ENCODE data around the gene CDH26. TPM values are rescaled to one million over a fixed set of nuclear protein-coding genes. Genes with fewer than 3 reads are reported as not detected.
"Not testable (repeated sequence)": the region's sequence is repeated elsewhere in the genome, so short reads cannot be mapped to it uniquely, and the experiment has no call there.

The CDH26 gene
- total RNA-seq, 1 donor from 2014 or later = 6.9 TPM

DNA sequence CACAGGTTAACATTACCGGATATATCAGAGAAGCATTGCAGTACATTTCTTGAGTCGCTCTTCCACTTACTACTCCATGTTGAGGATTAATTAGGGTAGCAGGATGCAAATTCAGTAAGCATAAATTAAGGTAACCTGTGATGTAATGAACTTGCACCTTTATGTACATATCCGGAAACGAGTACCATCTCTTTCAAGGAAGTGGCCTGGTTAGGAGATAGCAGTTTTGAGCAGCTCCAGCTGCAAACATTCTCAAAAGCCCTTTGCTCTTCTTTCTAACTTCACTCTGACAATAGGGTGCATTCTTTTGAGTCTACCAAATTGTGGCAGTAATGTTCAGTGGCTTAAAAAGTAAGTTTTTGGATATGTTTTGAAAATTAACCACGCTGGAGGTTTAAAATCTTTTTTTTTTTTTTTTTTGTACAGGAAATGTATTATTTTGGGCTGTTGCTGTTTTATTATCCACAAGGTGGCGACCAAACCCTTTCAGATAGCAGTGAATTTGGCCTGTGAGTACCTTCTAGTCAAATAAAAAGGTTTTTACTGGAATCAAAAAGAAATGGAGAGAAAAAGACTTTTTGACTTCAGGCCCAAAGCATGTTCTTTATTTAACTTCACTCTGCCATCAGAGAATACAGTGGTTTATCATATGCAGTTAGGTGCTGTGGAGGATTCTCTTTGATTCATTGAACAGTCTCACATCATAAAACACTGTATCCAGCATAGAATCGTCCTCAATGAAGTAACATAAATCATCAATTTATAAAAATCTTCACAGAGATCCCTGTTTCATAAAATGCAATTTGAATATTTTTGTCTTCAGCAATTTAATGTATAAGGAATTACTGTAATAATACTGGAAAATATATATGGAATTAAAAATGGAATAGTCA is 9.1 kb upstream of the CDH26 start:
- Mint-ChIP-seq H3K36me3 (no peaks in the 10 kb centered on the region), H3K27ac (peak overlapping the region; percentile 50)
- no peak for DNase-seq (ENCODE audit: extremely low spot score, unreplicated experiment)

DNA sequence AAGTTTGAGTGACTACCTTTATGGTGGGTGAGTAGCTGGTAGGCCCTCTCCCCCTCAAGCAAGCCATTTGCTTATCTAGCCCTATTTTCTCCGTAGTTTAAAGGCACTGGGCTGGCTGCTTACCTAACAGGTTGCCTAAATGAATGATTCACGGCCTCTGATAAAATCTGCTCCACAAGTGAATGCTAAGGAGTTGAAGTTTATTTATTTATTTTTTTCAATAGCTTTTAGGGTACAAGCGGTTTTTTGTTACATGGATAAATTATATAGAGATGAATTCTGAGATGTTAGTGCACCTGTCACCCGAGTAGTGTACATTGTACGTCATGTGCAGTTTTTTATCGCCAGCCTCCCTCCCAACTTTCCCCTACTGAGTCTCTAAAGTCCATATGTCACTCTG is 8.3 kb upstream of the CDH26 start:
- no peak overlapping the region for H3K4me3 Mint-ChIP-seq
- TF ChIP-seq CTCF (conservative IDR thresholded peaks at IDR 0.05) = no peak
- no peak for DNase-seq (ENCODE audit: extremely low spot score, unreplicated experiment)
- H3K36me3 Mint-ChIP-seq = no peaks in the 10 kb centered on the region
- H3K9me3 Mint-ChIP-seq = no peaks in the 10 kb centered on the region
- H3K4me1 Mint-ChIP-seq (ENCODE audit: unreplicated experiment) = peaks cover 28% of the 10 kb centered on the region
- no peak overlapping the region for H3K27ac Mint-ChIP-seq
- no peaks in the 10 kb centered on the region for H3K27me3 Mint-ChIP-seq

More for the DNA sequence above, 9.1 kb upstream of the CDH26 start:
- H3K4me1 Mint-ChIP-seq (ENCODE audit: unreplicated experiment) = peaks cover 31% of the 10 kb centered on the region
- no peaks in the 10 kb centered on the region for H3K27me3 Mint-ChIP-seq
- H3K9me3 Mint-ChIP-seq = no peaks in the 10 kb centered on the region
- peak overlapping the region; percentile 18 for H3K4me3 Mint-ChIP-seq
- TF ChIP-seq CTCF (conservative IDR thresholded peaks at IDR 0.05) = peak; percentile 83

- Mint-ChIP-seq H3K36me3 (no peaks in the 10 kb centered on the region), H3K9me3 (no peaks in the 10 kb centered on the region), H3K27me3 (no peaks in the 10 kb centered on the region), H3K4me1 (ENCODE audit: unreplicated experiment) (peaks cover 21% of the 10 kb centered on the region), H3K27ac (no peak overlapping the region), H3K4me3 (no peak overlapping the region)
- no peak for DNase-seq (ENCODE audit: extremely low spot score, unreplicated experiment)
- no peak for TF ChIP-seq CTCF (conservative IDR thresholded peaks at IDR 0.05)
Measured at GRCh38 chr20:59954718-59955117, 3.5 kb upstream of the CDH26 start.

DNA sequence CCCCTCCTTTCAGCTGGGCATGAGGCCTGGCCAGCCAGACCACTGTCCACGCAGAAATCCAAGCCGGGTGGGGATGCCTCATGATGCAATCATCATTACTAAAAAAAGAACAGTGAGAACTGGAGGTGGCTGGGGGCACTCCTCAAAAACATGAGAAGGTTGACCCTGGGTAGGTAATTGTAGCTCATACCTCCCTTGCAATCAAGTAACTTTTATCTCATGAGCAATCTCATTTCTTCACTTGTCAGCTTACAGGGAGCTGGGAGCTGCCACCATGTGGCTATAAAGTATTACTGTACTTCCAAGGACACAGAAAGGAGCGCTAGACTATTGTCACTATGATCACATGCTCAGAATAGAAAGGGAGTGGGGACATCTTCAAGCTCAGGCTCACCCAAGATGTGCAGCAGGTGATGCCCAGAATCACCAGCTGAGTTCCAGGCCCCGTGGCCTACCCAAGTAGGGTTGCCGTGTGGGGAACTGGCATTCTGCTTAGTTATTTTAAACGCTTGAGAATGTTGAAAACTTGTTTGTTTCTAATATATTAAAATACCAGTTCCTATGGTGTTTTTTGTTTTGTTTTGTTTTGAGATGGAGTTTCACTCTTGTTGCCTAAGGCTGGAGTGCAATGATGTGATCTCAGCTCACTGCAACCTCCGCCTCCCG is 3.0 kb upstream of the CDH26 start:
- H3K27me3 Mint-ChIP-seq = no peaks in the 10 kb centered on the region
- H3K4me1 Mint-ChIP-seq (ENCODE audit: unreplicated experiment) = peaks cover 21% of the 10 kb centered on the region
- H3K36me3 Mint-ChIP-seq = no peaks in the 10 kb centered on the region
- peak; percentile 62 for TF ChIP-seq CTCF (conservative IDR thresholded peaks at IDR 0.05)
- no peaks in the 10 kb centered on the region for H3K9me3 Mint-ChIP-seq
- no peak for DNase-seq (ENCODE audit: extremely low spot score, unreplicated experiment)
- no peak overlapping the region for H3K4me3 Mint-ChIP-seq
- no peak overlapping the region for H3K27ac Mint-ChIP-seq

DNA sequence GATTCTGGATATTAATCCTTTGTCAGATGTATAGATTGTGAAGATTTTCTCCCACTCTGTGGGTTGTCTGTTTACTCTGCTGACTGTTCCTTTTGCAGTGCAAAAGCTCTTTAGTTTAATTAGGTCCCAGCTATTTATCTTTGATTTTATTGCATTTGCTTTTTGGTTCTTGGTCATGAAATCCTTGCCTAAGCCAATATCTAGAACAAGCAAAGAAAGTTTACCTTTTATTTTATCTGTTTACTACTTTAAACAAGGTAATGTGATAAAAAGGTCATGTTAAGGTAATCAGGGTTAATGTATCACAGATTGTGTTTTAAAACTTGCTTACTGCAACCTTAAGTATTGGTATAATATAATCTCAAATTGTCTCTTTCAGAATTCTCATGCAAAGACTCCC is 655 bp upstream of the CDH26 start:
- peaks cover 28% of the 10 kb centered on the region for H3K4me1 Mint-ChIP-seq (ENCODE audit: unreplicated experiment)

GRCh38 chr20:59958626-59959025 is 403 bp downstream of the CDH26 start:
- Mint-ChIP-seq H3K36me3 (no peaks in the 10 kb centered on the region), H3K9me3 (no peaks in the 10 kb centered on the region), H3K27ac (peak overlapping the region; percentile 52), H3K27me3 (no peaks in the 10 kb centered on the region), H3K4me1 (ENCODE audit: unreplicated experiment) (peaks cover 28% of the 10 kb centered on the region), H3K4me3 (peak overlapping the region; percentile 77)
- no peak for DNase-seq (ENCODE audit: extremely low spot score, unreplicated experiment)
- no peak for TF ChIP-seq CTCF (conservative IDR thresholded peaks at IDR 0.05)

More for the DNA sequence above, 655 bp upstream of the CDH26 start:
- peak overlapping the region; percentile 77 for H3K4me3 Mint-ChIP-seq
- H3K27me3 Mint-ChIP-seq; H3K36me3 Mint-ChIP-seq; H3K9me3 Mint-ChIP-seq; DNase-seq (ENCODE audit: extremely low spot score, unreplicated experiment): not testable (repeated sequence)
- H3K27ac Mint-ChIP-seq = peak overlapping the region; percentile 52
